Measurements from ENCODE around the gene NHS.
A peak's percentile ranks its signal among the peaks of the same experiment; 100 is the strongest.
"Not testable (repeated sequence)": the region's sequence is repeated elsewhere in the genome, so short reads cannot be mapped to it uniquely, and the experiment has no call there.

Gene NHS

GRCh38 chrX:17496407-17496806 is 121.4 kb downstream of the NHS start:
- no peak for DNase-seq (ENCODE audit: low read depth)

GRCh38 chrX:17497193-17497592 is 122.2 kb downstream of the NHS start:
- DNase-seq (ENCODE audit: low read depth), result no peak

GRCh38 chrX:17499512-17499911 is 124.5 kb downstream of the NHS start:
- no peak for DNase-seq (ENCODE audit: low read depth)

DNA sequence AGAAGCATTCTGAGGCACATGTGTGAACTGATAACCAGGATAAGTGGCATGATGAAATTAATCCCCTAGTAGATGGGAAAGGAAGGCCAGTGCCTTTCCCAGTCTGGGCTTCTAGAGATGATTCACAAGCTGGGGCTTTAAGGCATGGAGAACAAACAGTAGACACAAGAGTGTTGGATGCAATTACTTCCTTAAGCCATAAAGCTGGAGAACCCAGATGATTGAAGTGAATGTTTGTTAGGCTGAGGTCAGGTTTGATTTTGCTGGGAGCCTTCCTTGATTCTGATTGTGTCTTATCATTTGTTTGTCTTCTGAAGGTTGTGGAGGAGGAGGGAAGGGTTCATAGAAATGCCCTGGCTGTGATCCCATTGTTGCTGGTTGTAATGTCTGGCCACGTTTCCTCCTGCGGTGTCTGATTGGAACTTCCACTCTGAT is 125.2 kb downstream of the NHS start:
- DNase-seq (ENCODE audit: low read depth), result no peak

GRCh38 chrX:17501746-17502145 is 126.7 kb downstream of the NHS start:
- no peak for DNase-seq (ENCODE audit: low read depth)

DNA sequence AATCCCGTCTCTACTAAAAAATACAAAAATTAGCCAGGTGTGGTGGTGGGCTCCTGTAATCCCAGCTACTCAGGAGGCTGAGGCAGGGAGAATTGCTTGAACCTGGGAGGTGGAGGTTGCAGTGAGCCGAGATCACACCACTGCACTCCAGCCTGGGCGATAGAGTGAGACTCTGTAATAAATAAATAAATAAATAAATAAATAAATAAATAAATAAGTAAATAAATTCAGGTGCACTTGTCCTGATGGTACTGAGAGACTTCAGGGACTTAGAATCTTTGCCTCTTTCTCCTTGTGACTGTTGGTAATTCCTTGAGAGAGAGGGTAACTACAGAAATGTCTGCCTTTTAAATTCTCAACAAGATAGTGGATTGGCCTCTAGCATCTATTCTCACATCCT is 131.4 kb downstream of the NHS start:
- not testable (repeated sequence) for DNase-seq (ENCODE audit: low read depth)

DNA sequence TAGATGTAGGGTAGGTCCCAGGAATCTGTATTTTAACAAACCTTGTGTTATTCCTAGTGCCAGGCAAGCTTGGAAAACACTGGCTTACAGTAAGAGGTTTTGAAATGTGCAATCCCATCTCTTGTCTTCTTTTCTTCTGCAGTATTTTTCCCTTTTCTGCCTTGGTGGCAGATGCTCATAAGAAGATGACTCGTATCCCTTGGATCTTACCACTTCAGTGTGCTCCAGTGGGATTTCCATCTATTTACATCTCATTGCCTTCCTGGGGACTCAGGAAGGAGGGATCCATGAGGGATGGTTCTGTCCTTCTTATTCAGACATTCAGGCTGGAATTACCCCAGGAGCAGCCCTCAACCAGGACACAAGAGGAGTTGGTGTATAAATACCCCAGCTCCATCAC is 136.6 kb downstream of the NHS start:
- DNase-seq (ENCODE audit: low read depth), result no peak

GRCh38 chrX:17519358-17519757 is 144.4 kb downstream of the NHS start:
- no peak for DNase-seq (ENCODE audit: low read depth)

- no peak for DNase-seq (ENCODE audit: low read depth)
Measured at GRCh38 chrX:17520016-17520615, 145.1 kb downstream of the NHS start.

DNA sequence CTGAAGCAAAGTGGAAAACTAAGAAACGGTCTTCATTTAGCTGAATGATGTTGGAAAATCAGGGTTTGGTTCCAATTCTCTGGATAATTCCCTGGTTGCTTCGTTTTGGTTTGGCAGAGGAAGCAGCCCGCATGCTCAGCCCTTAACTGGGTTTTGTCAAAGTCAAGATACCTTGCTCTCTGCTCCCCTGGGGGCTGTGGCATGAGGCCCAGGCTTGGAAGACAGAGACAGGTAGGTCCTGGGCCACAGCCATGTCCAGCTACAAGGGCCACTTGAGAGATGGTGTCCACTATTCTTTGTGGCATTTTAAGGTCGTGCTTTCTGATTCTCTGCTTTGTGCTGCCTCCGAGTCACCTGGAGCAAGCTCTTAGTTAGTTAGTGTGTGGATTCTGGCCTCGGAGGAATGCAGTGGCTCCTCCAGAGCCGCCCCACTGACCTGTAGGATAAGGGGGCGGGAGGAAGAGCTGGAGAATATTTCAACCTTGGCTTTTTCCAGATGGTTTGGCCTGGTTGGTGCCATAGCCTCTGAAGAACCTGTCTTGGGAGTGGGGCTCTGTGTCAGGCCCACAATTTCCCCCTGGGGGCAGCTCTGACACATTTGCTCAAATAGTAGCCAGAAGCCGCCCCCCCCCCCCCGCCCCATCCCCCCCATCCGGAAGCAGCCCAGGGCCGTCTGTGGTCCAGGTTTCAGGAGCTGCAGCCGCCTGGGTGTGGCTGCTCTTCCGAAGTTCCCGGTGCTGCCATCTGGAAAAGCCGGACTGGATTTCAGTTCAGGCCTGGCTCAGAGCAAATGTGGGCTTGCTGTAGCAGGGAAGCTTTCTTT is 147.1 kb downstream of the NHS start:
- no peak for DNase-seq (ENCODE audit: low read depth)

DNA sequence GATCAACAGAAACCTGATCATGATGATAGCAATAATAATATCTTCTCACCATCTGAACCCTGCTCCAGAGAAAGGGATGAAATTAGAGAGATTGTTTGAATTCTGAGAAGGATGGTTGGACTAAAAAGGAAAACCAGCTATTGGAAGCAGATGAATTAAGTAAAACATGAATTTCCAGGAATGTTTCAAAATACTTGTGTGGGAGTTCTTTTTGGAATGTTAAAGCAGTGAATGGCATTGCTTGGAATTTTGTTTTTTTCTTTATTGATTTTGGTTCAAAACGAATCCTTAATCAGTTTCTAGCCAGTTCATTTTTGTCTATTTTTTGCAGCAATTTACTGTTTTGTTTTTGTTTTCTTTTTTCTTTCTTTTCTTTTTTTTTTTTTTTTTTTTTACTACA is 150.3 kb downstream of the NHS start:
- DNase-seq (ENCODE audit: low read depth), result no peak

DNA sequence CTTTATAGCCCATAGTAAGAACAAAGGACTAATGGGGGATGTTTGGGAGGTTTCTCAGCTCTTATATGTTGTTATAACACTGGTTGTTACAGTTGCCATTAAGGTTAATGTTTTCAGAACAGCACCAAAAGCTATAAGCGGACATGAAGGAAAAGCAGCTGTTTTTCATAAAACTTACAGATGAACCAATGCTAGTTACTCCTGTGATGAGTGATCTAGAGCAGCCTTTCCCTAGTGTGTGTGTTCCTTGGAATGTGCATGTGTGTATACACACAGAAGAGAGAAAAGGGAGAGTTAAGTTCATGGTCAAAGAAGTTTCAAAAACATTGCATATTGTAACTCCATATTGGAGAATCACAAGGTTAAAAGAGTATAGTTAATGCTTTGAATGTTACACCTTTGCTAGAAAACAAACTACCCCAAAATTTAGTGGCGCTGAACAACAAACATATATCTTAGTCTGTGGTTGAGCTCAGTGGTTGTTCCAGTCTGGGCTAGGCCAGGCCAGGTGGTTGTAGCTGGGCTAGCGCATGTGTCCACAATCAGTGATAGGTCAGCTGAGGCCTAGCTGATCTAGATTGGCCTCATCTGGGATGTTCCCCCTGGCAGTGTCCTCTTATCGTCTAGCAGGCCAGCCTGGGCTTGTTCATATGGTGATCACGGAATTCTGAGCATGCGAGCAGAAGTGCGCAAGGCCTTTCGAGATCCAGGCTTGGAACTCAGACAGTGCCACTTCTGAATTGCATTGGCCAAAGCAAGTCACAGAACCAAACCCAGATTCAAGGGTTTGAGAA is 151.0 kb downstream of the NHS start:
- DNase-seq (ENCODE audit: low read depth), result no peak

GRCh38 chrX:17527135-17527701 is 152.2 kb downstream of the NHS start:
- DNase-seq (ENCODE audit: low read depth), result no peak

GRCh38 chrX:17527922-17528321 is 152.9 kb downstream of the NHS start:
- no peak for DNase-seq (ENCODE audit: low read depth)

GRCh38 chrX:17529151-17529745 is 154.2 kb downstream of the NHS start:
- DNase-seq (ENCODE audit: low read depth), result no peak

GRCh38 chrX:17531500-17531899 is 156.5 kb downstream of the NHS start:
- no peak for DNase-seq (ENCODE audit: low read depth)

DNA sequence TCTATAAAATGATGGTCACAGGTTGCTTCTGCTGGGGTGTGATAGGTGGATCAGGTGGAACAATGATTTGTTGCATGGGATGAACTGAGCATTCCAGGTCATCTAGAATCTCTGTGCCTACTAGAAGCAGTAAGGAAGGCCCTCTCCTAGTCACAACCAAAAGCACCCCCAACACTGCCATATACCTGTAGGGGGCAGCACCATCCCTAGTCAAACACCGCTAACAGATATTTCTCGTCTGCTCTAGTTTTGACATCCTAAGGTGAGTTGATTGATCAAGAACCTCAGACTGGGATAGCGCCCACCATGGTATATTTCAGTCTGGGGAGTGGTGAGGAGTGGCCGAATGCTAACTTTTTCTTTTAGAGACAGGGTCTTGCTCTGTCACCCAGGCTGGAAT is 160.2 kb downstream of the NHS start:
- DNase-seq (ENCODE audit: low read depth), result peak; percentile 4

DNA sequence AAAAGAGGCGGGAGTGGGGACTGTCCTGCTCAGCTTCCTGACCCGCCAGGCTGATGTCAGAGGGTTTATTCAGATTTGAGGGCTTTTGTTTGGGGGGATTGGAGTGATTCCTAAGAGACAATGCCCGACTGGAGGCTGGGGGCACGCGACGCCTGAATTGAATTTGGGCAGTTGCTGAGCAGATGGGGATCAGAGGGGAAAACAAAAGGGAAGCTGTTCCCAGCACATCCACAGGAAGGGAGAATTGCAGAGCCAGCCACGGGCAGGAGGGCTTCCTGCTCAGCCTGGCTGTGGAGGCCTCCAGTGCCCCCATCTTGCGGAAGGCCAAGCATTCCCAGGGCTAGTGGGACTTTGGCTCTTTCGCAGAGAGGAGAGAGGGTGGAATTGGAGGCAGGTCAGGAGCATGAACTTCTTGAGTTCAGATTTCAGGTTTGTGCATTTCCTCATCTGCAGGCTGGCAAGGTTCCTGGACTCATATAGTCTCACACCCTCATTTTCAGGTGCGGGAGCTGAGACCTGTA is 162.8 kb downstream of the NHS start:
- no peak for DNase-seq (ENCODE audit: low read depth)

DNA sequence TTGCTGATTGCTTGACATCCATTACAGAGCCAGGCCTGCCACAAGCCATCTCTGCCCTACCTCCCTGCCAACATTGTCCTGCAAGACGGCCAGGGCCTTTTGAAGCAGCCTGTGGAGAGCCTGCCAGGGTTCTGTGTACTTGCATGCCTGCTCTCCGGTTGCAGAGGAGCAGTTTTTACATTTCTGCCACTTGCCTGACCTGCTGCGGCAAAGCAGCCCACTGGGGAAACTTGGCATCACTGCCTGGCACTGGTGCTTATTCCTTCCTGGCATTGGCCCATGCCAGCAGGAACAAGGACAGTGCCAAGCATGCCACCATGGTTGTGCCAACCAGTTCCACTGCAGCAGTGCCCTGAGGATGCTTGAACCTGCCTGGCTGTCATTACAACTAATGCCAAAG is 167.1 kb downstream of the NHS start:
- DNase-seq (ENCODE audit: low read depth), result no peak

- no peak for DNase-seq (ENCODE audit: low read depth)
Measured at GRCh38 chrX:17544821-17545220, 169.8 kb downstream of the NHS start.

DNA sequence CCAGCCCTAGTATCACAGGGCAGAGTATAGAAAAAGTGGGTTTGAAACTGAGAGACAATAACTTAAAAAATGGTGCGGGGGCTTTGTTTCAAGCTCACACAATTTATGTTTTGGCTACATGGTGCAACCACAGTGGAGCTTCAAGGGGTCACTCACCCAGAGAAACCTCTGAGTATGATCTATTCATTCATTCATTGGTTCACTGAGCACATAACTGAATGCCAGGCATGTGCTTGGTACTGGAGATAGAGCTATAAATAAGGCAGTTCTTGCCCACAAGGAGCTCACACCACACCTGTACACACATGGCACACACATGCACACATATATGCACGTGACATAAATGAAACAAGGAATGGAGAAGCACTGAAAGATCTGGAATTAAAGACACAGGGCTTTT is 171.4 kb downstream of the NHS start:
- DNase-seq (ENCODE audit: low read depth), result no peak

GRCh38 chrX:17547658-17548057 is 172.7 kb downstream of the NHS start:
- DNase-seq (ENCODE audit: low read depth), result no peak
